Endometrial microvascular endothelial cells (primary cell): ENCODE data around the gene HMOX1. TPM values are rescaled to one million over a fixed set of nuclear protein-coding genes. Genes with fewer than 3 reads are reported as not detected.

ENCODE experiments used
- total RNA-seq: library from RNA; depleted of rRNA; stranded (reverse); fragments of >200 nt; gene quantifications from one replicate; pipeline ENCODE4 v1.2.3, GENCODE V29; 2015; ENCODE audit errors: inconsistent ontology term

Gene HMOX1
- total RNA-seq, 1 donor from 2014 or later, result 67.7 TPM

Other genes starting within 250 kb of the HMOX1 start
- 12.9 TPM for gene HMGXB4, start 123.6 kb upstream of the HMOX1 start, total RNA-seq
- gene TOM1, start 81.2 kb upstream of the HMOX1 start, total RNA-seq, result 20.1 TPM
- gene MCM5, start 19.0 kb downstream of the HMOX1 start, total RNA-seq, result 188 TPM
- gene RASD2, start 159.7 kb downstream of the HMOX1 start, total RNA-seq, result not detected
- not detected for gene MB, start 236.2 kb downstream of the HMOX1 start, total RNA-seq